ENCODE results near the gene PCNP. TPM values are rescaled to one million over a fixed set of nuclear protein-coding genes. Genes with fewer than 3 reads are reported as not detected.
"Not testable (repeated sequence)": the region's sequence is repeated elsewhere in the genome, so short reads cannot be mapped to it uniquely, and the experiment has no call there.

PCNP gene
- total RNA-seq, 1 donor from 2014 or later: 106 TPM

GRCh38 chr3:101542957-101543356 is 31.0 kb upstream of the PCNP start:
- DNase-seq (ENCODE audit: low read depth): no peak
- no peaks in the 10 kb centered on the region for H3K36me3 ChIP-seq (ENCODE audit: control insufficient read depth, insufficient read depth, low read length)

GRCh38 chr3:101544161-101544850 is 29.7 kb upstream of the PCNP start:
- TF ChIP-seq CTCF (IDR thresholded peaks at IDR 0.05; ENCODE audit: insufficient read depth, low read length, poor library complexity, severe bottlenecking): peak; percentile 20
- H3K36me3 ChIP-seq (ENCODE audit: control insufficient read depth, insufficient read depth, low read length): no peaks in the 10 kb centered on the region
- DNase-seq (ENCODE audit: low read depth): no peak
- H3K27me3 ChIP-seq (ENCODE audit: control insufficient read depth, insufficient read depth, low read length): no peaks in the 10 kb centered on the region
- no peak overlapping the region for H3K4me3 ChIP-seq (ENCODE audit: low read depth, low read length)

More at GRCh38 chr3:101542957-101543356, 31.0 kb upstream of the PCNP start:
- Histone ChIP-seq H3K4me3 (ENCODE audit: low read depth, low read length) (no peak overlapping the region), H3K27me3 (ENCODE audit: control insufficient read depth, insufficient read depth, low read length) (no peaks in the 10 kb centered on the region)
- no peak for TF ChIP-seq CTCF (IDR thresholded peaks at IDR 0.05; ENCODE audit: insufficient read depth, low read length, poor library complexity, severe bottlenecking)

- H3K27me3 ChIP-seq (ENCODE audit: control insufficient read depth, insufficient read depth, low read length): no peaks in the 10 kb centered on the region
- no peak overlapping the region for H3K4me3 ChIP-seq (ENCODE audit: low read depth, low read length)
- no peaks in the 10 kb centered on the region for H3K36me3 ChIP-seq (ENCODE audit: control insufficient read depth, insufficient read depth, low read length)
- no peak for DNase-seq (ENCODE audit: low read depth)
- TF ChIP-seq CTCF (IDR thresholded peaks at IDR 0.05; ENCODE audit: insufficient read depth, low read length, poor library complexity, severe bottlenecking): no peak
These were observed 25.4 kb upstream of the PCNP start for GRCh38 chr3:101548527-101549105.

- Histone ChIP-seq H3K36me3 (ENCODE audit: control insufficient read depth, insufficient read depth, low read length) (no peaks in the 10 kb centered on the region), H3K27me3 (ENCODE audit: control insufficient read depth, insufficient read depth, low read length) (no peaks in the 10 kb centered on the region), H3K4me3 (ENCODE audit: low read depth, low read length) (no peak overlapping the region)
- no peak for TF ChIP-seq CTCF (IDR thresholded peaks at IDR 0.05; ENCODE audit: insufficient read depth, low read length, poor library complexity, severe bottlenecking)
- DNase-seq (ENCODE audit: low read depth): no peak
These were observed 24.5 kb upstream of the PCNP start for GRCh38 chr3:101549473-101549872.

GRCh38 chr3:101551359-101552081 is 22.5 kb upstream of the PCNP start:
- H3K36me3 ChIP-seq (ENCODE audit: control insufficient read depth, insufficient read depth, low read length); H3K27me3 ChIP-seq (ENCODE audit: control insufficient read depth, insufficient read depth, low read length); DNase-seq (ENCODE audit: low read depth); H3K4me3 ChIP-seq (ENCODE audit: low read depth, low read length): not testable (repeated sequence)

GRCh38 chr3:101553381-101553780 is 20.6 kb upstream of the PCNP start:
- H3K36me3 ChIP-seq (ENCODE audit: control insufficient read depth, insufficient read depth, low read length); H3K4me3 ChIP-seq (ENCODE audit: low read depth, low read length); DNase-seq (ENCODE audit: low read depth); H3K27me3 ChIP-seq (ENCODE audit: control insufficient read depth, insufficient read depth, low read length): not testable (repeated sequence)
